ENCODE data around the gene SPSB2.

GRCh38 chr12:6839482-6840201 is 33.5 kb downstream of the SPSB2 start:
- no peak for TF ChIP-seq CTCF (conservative IDR thresholded peaks at IDR 0.05)
- TF ChIP-seq ZFX (IDR thresholded peaks at IDR 0.05): no peak

Data from C4-2B (cell line).